Testis (tissue), 3 donors: ENCODE data around the gene HFE. TPM values are rescaled to one million over a fixed set of nuclear protein-coding genes. Genes with fewer than 3 reads are reported as not detected.
"Not testable (repeated sequence)": the region's sequence is repeated elsewhere in the genome, so short reads cannot be mapped to it uniquely, and the experiment has no call there.

Experiments
- DNase-seq: peaks from one replicate; pipeline ENCODE4 v3.0.0-alpha.2; 2019
- H3K27ac ChIP-seq, 2 donors: fragments of 200-600 bp; sonication (generic); one replicate each; pipeline ENCODE4 v1.5.1; 2019
- H3K27me3 ChIP-seq: fragments of 200-600 bp; sonication (generic); one replicate; pipeline ENCODE4 v1.5.1; 2019
- H3K36me3 ChIP-seq: fragments of 200-600 bp; sonication (generic); one replicate; pipeline ENCODE4 v1.5.1; 2017; ENCODE audit warnings: low read depth; ENCODE audit errors: missing control alignments
- H3K4me1 ChIP-seq: fragments of 200-600 bp; sonication (generic); one replicate; pipeline ENCODE4 v1.5.1; 2019
- H3K4me3 ChIP-seq, 2 donors: fragments of 200-600 bp; sonication (generic); one replicate each; pipeline ENCODE4 v1.5.1; 2017 to 2019
- H3K9me3 ChIP-seq: fragments of 200-600 bp; sonication (generic); one replicate; pipeline ENCODE4 v1.5.1; 2017
- POLR2A ChIP-seq: fragments of 450-650 bp; IDR thresholded peaks from one replicate; pipeline ENCODE4 v1.6.1; 2017; ENCODE audit warnings: antibody characterized with exemption, mild to moderate bottlenecking, moderate library complexity
- WGBS, 2 donors: methylation state at CpG; one replicate each; pipeline ENCODE4 v1.1.5; 2018; 5-methylcytosine and 5-hydroxymethylcytosine counted together
- intact Hi-C: fragments of 100-400 bp; cut with DNase I; formaldehyde crosslinking; loops from one replicate; pipeline ENCODE4 v1.15.1; 2023; ENCODE audit warnings: low total_unique reads
- polyA plus RNA-seq: library from polyadenylated mRNA; stranded (reverse); fragments of 350-450 nt; fragmentation: Illumina TruSeq; extraction: RNeasy Lipid Tissue Mini Kit (QIAGEN cat#74804); gene quantifications from one replicate; pipeline ENCODE4 v1.2.3, GENCODE V29; 2014; ENCODE audit warnings: low read depth, low replicate concordance; ENCODE audit not compliant: insufficient read depth
- total RNA-seq, 2 donors: library from RNA; depleted of rRNA; stranded (reverse); fragments of >200 nt; gene quantifications; one replicate each; pipeline ENCODE4 v1.2.3, GENCODE V29; 2016
- TF ChIP-seq, protein P1 (sequence below), 3 experiments: fragments of 450-650 bp in 2 of 3; fragments of 200-600 bp in 1 of 3; sonication (generic) in 1 of 3; IDR thresholded peaks; one replicate each; pipeline ENCODE4 v1.5.1; 2016 to 2019; ENCODE audit warnings: antibody characterized with exemption in 3 of 3, mild to moderate bottlenecking in 2 of 3, moderate library complexity in 1 of 3

Gene HFE
- total and polyA plus RNA-seq, 3 donors from 2014 or later = 4.1 to 5.1 (median 4.8) TPM

DNA sequence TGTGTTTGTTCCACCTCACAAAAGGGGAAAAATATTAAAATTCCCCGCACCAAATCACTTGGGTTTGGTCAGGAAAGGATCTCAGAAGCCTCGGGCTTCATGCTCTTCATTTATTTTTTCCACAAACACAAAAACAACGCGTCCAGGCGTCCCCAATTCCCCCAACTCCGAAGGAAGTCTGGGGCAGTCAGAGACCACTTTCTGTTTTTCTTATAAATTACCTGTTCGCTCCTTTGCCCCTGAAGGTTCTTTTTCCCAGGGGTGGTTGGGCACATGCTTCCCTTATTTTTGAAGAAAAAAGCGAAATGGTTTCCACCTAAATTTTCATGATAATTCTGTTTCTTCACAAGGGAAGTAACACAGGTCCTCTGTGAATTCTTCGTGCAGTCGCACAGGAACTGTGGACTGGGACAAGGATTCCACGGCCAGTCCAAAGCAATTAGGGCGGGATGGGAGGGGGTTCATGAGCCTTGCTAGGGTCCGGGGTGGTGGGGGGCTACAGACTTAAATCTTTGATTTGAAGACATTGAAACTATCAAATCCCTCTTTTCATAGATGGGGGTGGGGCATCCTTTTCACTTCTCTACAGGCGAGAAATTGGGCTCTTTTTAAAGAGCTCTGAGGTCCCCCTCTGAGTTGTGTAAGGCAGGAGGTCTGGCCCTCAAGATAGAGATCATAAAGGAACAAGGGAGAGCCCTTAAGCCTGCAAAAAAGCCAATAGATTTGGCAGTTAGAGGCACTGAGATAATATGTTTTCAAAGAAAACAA is 30.5 kb upstream of the HFE start:
- Histone ChIP-seq H3K36me3 (no peaks in the 10 kb centered on the region), H3K4me1 (no peaks in the 10 kb centered on the region), H3K27me3 (no peaks in the 10 kb centered on the region), H3K9me3 (no peaks in the 10 kb centered on the region), H3K4me3 (peak overlapping the region; percentile 68 to 81), H3K27ac (peak overlapping the region; percentile 94 to 97)
- intact Hi-C loops = no loop called here
- peak; percentile 53 for DNase-seq
- no peak for TF ChIP-seq POLR2A
- TF ChIP-seq, protein P1, sequence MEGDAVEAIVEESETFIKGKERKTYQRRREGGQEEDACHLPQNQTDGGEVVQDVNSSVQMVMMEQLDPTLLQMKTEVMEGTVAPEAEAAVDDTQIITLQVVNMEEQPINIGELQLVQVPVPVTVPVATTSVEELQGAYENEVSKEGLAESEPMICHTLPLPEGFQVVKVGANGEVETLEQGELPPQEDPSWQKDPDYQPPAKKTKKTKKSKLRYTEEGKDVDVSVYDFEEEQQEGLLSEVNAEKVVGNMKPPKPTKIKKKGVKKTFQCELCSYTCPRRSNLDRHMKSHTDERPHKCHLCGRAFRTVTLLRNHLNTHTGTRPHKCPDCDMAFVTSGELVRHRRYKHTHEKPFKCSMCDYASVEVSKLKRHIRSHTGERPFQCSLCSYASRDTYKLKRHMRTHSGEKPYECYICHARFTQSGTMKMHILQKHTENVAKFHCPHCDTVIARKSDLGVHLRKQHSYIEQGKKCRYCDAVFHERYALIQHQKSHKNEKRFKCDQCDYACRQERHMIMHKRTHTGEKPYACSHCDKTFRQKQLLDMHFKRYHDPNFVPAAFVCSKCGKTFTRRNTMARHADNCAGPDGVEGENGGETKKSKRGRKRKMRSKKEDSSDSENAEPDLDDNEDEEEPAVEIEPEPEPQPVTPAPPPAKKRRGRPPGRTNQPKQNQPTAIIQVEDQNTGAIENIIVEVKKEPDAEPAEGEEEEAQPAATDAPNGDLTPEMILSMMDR (IDR thresholded peaks at IDR 0.05) = no peak
- 1% methylated on average over 14 of the region's 14 CpGs for WGBS, 2 donors

DNA sequence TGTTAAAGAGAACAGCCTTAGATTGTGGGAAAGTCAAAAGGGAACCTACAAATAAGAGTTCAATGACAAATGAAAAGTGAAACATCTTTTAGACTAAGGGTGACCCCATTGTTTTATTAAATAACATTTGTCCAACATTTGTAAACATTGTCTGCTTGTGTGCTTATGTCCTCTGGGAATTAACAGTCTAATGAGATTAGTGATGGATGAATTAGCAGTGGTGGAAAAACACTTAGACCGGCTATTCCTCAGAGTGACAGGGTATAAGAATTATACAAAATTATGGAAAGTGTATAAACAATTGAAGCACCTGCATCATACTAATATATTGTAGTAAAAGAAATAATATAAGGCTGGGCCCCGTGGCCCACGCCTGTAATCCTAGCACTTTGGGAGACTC is 29.3 kb upstream of the HFE start:
- Histone ChIP-seq H3K27ac (no peak overlapping the region), H3K36me3 (no peaks in the 10 kb centered on the region), H3K4me3 (no peak overlapping the region), H3K9me3 (no peaks in the 10 kb centered on the region), H3K4me1 (no peaks in the 10 kb centered on the region), H3K27me3 (no peaks in the 10 kb centered on the region)
- DNase-seq = no peak
- intact Hi-C loops = no loop called here
- 75 to 87% methylated on average over 3 of the region's 3 CpGs for WGBS, 2 donors
- TF ChIP-seq, protein P1 (IDR thresholded peaks at IDR 0.05) = no peak
- TF ChIP-seq POLR2A = no peak

- H3K27me3 ChIP-seq, H3K9me3 ChIP-seq, H3K4me1 ChIP-seq, intact Hi-C loops, H3K4me3 ChIP-seq, DNase-seq, H3K27ac ChIP-seq, H3K36me3 ChIP-seq: not testable (repeated sequence)
- WGBS, 2 donors = 91 to 97% methylated on average over 12 of the region's 12 CpGs
Observed at GRCh38 chr6:26058477-26059033, 28.7 kb upstream of the HFE start.

- TF ChIP-seq, protein P1 (IDR thresholded peaks at IDR 0.05) = no peak
- TF ChIP-seq POLR2A = no peak
- 83 to 98% methylated on average over 4 of the region's 4 CpGs for WGBS, 2 donors
- Histone ChIP-seq H3K27ac (no peak overlapping the region), H3K27me3 (no peaks in the 10 kb centered on the region), H3K4me3 (no peak overlapping the region), H3K9me3 (no peaks in the 10 kb centered on the region), H3K4me1 (no peaks in the 10 kb centered on the region), H3K36me3 (no peaks in the 10 kb centered on the region)
- intact Hi-C loops = loop anchor here (5.0 kb wide), 1 partner anchor 37 kb away; no protein-coding TSS in a partner anchor
- DNase-seq = no peak
Observed at GRCh38 chr6:26059941-26060340, 27.3 kb upstream of the HFE start.

DNA sequence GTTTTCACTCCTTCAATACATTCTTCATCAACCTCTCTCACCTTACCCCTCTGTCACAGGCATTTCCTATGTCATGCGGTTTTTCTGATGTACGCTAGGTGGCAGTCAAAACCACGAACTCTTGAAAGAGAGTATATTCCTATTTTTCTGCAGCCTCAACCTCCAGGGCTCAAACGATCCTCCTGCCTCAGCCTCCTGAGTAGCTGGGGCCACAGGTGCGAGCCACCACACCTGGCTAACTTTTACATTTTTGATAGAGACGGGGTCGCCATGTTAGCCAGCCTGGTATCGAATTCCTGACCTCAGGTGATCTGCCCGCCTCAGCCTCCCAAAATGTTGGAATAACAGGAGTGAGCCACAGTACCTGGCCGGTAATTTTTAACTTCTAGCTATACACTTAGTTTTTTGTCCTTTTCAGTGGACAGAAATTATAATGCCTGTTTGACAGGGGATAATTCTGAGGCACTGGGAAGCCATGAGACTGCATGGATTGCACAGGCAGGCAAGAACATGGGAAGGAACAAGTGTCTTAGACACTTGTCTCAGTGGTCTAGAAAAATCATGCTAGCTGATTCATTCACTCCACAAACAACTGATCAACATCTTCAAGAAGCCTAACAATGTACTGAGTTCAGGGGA is 22.5 kb upstream of the HFE start:
- intact Hi-C loops = loop anchor here (5.0 kb wide), 1 partner anchor 33 kb away; no protein-coding TSS in a partner anchor
- Histone ChIP-seq H3K27ac (no peak overlapping the region), H3K36me3 (no peaks in the 10 kb centered on the region), H3K9me3 (no peaks in the 10 kb centered on the region), H3K4me1 (no peaks in the 10 kb centered on the region), H3K27me3 (no peaks in the 10 kb centered on the region), H3K4me3 (no peak overlapping the region)
- 41 to 58% methylated on average over 10 of the region's 10 CpGs for WGBS, 2 donors
- no peak for DNase-seq
- TF ChIP-seq, protein P1 (IDR thresholded peaks at IDR 0.05) = peak; percentile 57 to 80 (median 71)
- TF ChIP-seq POLR2A = no peak
